ENCODE results near the gene ADRB2.

DNA sequence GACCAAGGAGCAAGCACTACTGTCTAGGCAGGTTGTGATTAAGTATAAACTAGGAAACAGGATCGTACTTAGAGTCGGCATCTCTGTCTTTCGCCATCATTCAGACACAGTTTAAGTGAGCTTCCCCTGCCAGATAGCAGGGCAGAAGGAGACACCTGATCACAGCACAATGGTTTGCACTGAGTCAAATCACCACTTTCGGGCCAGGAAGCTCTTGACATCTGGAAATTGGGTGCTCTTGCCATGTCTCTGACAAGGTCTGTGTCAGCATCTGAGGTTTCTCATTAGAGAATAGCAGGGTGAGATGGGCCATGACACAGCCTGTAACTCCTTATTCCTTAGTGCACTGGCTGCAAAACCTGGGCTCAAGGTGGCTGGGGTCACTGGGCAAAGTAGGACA, 8.3 kb downstream of the ADRB2 start:
- TF ChIP-seq, protein P1, sequence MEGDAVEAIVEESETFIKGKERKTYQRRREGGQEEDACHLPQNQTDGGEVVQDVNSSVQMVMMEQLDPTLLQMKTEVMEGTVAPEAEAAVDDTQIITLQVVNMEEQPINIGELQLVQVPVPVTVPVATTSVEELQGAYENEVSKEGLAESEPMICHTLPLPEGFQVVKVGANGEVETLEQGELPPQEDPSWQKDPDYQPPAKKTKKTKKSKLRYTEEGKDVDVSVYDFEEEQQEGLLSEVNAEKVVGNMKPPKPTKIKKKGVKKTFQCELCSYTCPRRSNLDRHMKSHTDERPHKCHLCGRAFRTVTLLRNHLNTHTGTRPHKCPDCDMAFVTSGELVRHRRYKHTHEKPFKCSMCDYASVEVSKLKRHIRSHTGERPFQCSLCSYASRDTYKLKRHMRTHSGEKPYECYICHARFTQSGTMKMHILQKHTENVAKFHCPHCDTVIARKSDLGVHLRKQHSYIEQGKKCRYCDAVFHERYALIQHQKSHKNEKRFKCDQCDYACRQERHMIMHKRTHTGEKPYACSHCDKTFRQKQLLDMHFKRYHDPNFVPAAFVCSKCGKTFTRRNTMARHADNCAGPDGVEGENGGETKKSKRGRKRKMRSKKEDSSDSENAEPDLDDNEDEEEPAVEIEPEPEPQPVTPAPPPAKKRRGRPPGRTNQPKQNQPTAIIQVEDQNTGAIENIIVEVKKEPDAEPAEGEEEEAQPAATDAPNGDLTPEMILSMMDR (IDR thresholded peaks at IDR 0.05): no peak
- no peak for TF ChIP-seq POLR2A (IDR thresholded peaks at IDR 0.05)
